Activated CD8-positive, alpha-beta memory T cell treated with anti-CD3 and anti-CD28 coated beads, Interleukin-2, amount 50 U/mL, for 1 hour (primary cell): Measurements from ENCODE around the gene YIF1A.
A peak's percentile ranks its signal among the peaks of the same experiment; 100 is the strongest.
"Not testable (repeated sequence)": the region's sequence is repeated elsewhere in the genome, so short reads cannot be mapped to it uniquely, and the experiment has no call there.

ENCODE experiments used
- DNase-seq: peaks from one replicate; pipeline ENCODE4 v3.0.0-alpha.2; 2020; ENCODE audit errors: extremely low read depth

YIF1A gene

DNA sequence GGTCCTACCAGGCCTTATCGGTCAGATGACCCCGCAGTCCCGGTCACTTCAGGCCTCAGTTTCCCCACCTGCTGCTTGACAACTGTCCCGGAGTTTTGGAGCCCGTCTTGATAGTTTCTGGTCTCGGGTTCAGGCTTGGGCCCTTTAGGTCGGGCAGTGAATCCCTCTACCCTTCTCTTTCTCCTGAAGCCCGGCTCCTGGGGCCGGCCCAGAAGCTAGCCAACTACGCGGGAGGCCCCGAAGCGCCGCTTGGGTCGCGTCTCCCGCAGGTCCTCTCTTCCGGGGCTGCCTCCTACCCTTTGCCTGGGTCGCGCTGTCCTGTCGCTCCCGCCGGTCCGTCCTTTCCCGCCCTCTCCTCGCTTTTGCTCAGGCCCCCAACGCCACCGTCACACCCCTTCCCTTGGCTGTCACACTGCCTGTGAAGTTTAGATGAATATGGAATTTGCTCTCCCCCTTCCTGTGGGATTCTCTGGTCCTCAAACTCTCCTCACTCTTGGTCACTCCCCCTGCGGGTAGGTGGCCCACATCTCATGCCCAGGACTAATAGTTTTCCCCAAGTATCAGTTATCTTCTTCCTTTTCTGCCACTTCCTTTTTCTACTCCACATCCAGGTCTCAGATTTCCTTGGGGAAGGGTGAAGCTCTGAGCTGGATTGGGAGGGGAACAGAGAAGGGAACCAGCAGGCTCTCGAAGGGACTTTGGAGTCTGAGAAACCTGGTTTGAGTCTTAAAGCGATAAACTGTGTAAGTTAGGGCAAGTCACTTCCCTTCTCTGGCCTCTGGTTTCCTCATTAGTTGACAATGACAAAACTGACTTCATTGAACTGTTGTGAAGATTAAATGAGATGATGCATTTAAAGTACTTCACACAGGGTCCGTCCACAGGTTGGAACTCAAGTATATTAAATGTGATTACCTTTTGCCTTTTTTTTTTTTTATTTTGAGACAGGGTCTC lies 19.7 kb downstream of the YIF1A start:
- DNase-seq: no peak

DNA sequence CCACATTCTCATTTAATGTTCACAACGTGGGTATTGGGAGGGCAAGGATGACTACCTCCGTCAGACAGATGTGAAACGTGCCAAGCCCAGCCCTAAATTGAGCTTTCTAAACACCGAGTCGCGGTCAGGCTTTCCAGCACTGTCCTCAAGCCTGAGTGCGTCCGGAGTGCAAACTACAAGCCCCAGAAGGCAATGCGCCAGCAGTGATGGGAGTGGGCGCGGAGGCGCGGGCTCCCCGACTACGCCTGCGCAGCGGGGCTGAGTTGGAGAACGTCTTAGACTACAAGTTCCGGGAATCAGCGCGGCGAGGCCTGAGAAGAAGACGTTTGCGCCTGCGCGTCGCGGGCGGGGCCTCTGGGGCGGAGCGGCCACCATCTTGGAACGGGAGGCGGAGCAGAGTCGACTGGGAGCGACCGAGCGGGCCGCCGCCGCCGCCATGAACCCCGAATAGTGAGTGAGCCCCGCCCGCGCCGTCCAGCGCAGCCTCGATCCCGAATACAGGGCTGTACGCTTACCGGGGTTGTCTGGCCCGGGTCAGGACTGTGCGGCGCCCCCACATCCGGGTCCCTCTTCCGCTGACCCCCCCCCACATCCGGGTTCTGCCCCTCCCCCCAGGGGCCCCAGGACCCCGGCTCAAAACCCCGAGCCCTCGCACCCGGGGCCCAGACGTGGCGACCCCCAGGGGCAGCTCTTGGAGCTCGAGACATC lies 20.5 kb downstream of the YIF1A start, which contains the start of gene RAB1B:
TSS of gene RAB1B (plus strand) at position 396 of the 708 bp plus-strand sequence. CDS start at position 437, 41 bp downstream.
- peak; percentile 99 for DNase-seq

DNA sequence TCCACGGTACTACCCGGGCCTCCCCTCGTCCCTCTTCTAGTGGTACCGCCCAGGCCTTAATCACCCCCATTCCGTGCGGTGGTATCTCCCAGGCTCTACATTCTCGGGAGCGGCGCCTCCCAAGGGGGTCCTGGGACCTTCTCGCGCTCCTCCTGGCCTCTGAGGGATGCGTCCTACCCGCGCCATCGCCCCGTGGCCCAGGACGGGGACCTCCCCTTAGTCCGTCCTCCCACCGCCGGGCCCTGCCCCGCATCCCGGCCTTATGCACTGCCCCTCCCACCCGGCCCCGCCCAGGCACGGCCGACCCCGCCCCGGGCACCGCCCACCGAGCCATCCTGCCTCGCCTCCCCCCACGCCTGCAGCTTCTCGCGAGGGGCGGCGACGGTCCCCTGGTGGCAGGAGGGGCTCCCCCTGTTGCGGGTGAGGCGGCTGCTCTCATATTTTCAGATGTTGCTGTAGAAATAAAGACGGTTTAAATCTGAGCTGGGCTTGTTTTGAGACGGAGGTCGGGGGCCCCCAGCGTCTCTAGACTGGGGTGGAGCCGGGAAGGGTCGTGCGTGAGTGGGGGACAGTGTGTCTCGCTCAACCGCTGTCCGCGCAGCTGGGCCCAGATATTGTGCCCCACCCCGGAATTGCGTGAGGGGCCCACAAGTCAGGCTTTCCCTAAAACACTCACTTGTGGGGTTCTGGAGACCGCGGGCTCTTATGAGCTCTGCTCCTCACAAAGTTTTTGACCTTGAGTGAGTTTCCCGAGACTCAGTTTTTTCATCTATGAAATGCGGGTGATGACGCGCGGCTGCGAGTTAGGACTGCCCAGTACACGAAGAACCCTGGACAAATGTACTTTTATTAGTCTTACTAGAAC lies 21.3 kb downstream of the YIF1A start:
- peak; percentile 59 for DNase-seq

DNA sequence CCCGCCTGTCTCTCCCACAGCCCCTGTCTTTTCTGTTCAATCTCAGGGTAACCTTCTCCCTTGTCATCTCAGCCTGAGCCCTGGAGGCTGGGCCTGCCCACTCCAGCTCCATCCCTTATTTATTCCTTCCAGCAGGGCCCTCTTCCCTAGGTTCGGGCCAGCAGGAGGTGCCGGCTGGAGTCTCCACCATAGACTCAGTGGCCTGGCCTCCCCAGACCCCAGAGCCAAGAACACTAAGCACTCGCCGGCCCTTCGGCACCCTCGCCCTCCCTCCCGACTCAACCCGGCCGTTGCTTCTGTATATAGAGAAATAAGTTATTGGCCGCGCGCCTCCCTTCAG lies 21.9 kb downstream of the YIF1A start:
- DNase-seq: no peak

DNA sequence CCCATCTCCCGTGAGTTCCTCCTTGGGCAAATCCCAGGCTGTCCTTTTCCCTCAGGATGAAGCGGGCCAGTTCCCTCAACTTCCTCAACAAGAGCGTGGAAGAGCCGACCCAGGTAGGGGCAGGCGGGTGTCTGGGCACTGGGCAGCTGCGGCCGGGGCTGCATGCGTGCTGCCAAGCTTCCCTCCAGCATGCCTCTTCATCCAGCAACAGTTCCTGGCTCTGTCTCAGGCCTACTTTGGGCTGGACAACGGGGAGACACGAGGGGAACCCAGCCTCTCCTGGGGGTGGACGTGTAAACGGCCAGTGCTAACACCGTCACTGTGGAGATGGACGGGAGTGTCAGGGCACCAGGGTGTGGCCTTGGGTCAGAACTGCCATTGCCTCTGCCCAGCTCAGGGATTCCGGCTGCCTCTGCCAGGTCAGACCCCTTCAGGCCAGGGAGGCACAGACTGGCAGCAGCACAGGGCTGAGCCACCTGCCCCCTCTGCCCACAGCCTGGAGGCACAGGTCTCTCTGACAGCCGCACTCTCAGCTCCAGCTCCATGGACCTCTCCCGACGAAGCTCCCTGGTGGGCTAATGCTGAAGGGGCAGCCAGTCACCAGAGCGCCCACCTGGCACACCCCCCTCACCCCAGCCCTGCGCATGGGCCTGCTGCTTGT lies 22.4 kb downstream of the YIF1A start:
- no peak for DNase-seq

DNA sequence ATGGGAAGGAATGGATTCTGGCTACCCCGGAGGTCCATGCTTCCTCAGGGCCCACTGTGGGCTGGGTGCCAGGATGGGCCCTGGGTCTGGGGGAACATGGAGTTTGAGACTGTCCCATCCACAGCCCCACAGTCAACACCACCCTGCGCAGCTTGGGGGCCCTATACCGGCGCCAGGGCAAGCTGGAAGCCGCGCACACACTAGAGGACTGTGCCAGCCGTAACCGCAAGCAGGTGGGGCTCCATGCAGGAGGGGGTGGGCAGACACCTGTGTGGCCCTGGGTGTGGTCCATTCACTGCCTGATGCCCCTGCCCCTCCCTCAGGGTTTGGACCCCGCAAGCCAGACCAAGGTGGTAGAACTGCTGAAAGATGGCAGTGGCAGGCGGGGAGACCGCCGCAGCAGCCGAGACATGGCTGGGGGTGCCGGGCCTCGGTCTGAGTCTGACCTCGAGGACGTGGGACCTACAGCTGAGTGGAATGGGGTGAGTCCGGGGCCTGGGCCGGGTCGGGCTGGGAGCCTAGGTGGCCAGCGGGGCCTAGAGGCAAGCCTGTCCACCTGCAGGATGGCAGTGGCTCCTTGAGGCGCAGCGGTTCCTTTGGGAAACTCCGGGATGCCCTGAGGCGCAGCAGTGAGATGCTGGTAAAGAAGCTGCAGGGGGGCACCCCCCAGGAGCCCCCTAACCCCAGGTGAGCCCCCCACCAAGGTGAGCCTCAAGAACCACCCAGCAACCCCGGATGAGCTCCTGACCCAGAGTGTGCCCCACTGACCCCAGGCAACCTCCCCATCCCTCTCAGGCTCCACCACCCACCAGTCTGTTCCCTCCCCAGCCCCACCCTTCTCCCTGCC lies 23.2 kb downstream of the YIF1A start:
- DNase-seq: no peak

DNA sequence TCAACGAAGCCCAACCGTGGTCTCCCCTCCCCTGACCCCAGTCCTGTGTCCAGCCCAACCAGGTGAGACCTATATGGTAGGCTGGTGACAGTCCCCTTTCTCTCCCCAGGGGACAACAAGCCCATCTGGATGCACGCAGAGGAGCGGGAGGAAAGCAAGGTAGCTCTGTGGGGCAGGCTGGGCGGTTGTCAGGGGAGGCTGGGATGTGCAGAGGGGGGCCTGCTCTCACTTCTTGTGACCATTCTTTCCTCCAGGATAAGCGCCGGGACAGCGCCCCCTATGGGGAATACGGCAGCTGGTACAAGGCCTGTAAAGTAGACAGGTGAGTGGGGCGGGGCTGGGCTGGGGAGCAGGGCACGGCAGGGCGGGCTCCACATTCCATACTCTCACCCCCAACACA lies 24.0 kb downstream of the YIF1A start:
- no peak for DNase-seq

DNA sequence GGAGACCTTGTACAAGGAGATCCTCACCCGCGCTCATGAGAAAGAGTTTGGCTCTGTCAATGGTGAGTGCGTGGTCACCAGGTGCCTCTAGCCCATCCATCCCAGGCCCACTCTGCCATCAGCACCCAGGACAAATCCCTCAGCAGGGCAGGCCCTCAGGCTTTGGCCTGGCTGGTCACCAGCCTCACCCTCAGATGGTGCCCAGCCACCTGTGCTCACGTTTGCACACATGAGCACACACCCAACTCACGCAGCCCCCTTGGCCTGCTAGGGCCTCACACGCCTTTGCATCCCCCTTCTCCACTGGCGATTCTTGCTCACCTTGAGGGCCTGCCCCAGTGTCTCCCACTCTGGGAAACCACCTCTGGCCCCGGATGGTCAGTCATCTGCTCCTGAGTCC lies 24.6 kb downstream of the YIF1A start:
- DNase-seq: no peak

DNA sequence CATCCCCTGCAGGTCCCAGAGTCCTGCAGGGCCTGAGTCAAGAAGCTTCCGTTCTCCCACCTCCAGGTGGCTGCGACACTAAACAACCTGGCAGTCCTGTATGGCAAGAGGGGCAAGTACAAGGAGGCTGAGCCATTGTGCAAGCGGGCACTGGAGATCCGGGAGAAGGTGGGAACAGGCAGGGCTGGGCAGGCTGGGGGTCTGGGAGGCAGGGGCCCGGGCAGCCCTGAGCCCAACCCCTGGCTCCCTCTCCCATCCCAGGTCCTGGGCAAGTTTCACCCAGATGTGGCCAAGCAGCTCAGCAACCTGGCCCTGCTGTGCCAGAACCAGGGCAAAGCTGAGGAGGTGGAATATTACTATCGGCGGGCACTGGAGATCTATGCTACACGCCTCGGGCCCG lies 25.2 kb downstream of the YIF1A start:
- no peak for DNase-seq

DNA sequence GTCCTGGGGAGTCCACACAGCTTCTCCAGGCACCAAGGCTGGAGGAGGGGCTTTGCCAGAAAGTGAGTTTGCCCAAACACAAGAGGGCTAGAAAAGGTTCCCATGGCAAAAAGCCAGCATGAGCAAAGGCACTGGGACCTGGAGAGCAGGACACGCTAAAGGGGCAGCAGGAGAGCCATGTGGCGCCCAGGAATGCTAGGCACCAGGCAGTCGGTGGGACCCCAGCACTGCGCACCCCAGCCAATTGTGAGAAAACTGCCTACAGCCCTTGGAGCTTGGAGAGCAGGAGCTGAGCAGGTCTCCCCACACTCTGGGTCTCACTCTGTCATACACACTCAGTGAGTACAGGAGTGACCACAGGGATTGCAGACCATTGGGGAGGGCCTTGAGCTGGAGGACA lies 25.7 kb downstream of the YIF1A start:
- DNase-seq: no peak

DNA sequence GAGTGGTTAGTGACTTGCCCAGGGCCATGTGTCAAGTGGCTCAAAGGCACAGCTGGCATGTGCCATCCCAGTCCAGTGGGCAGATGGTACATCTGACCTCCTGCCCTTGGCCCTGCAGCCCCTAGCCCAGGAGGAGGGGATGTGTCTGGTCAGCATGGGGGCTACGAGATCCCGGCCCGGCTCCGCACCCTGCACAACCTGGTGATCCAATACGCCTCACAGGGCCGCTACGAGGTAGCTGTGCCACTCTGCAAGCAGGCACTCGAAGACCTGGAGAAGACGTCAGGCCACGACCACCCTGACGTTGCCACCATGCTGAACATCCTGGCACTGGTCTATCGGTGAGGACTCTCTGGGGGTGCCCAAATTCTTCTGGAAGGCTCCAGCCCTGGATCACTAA lies 26.2 kb downstream of the YIF1A start:
- DNase-seq: no peak

DNA sequence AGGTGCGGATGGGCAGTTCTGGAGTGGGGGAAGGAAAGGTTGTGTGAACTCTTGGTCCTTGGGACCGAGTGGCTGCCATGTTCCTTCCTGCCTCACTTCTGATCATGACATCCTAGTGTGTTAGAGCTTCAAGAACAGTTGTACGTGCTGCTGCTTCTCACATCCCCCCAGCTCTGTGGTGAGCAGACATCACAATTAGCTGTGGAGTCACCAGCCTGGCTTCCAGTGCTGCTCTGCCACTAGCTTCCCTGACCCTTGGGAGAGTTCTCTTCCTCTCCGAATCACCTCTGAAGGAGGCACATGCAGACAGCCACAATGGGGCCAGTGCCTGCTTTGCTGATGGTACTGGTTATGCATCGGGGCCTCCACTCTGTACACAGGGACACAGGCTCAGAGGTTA lies 26.8 kb downstream of the YIF1A start:
- DNase-seq: no peak

DNA sequence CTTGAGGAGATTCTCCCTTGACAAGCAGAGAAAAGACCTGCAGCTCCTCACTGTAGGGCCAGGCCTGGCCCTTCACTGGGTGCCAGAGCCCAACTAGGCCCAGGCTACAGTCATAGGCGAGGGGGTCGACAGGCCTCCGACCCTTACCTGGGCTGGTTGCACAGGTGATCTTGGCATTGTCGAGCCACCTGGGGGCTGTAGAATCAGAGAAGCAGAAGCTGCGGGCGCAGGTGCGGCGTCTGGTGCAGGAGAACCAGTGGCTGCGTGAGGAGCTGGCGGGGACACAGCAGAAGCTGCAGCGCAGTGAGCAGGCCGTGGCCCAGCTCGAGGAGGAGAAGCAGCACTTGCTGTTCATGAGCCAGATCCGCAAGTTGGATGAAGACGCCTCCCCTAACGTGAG lies 27.4 kb downstream of the YIF1A start:
- no peak for DNase-seq

DNA sequence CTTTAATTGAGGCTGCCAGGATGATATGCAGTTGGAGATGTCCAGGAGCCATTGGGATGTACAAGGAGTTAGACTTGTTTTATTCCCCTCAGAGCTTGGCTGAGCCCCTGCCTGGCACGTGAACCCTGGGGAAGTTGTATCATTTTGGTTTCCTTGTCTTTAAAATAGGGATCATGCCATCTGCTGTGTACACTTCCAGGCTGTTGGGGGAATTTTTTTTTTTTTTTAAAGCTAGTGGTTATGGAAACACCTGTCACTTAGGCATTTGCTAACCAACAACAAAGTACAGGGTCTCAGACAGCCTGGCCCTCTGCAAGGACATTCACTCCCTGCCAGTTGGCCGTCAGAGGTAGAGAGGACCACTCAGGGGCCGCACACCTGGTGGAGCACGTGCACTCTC lies 29.0 kb downstream of the YIF1A start:
- DNase-seq: no peak

DNA sequence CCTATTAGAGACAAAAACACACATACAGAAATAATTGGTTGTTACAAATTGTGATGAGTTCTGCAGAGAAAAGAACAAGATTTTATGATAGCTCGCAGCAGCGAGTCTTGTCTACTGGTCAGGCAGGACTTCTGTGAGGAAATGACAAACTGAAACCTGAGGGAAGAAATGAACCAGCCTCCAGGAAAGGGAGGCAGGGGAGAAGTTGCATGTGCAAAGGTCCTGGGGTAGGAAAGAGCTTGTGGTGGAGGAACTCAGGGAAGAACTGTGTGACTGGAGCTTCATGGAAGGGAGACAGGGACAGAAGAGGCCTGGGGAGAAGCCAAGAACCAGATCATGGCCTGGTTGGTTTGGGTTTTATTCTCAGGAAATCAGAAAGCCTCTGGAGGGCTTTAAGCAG lies 29.7 kb downstream of the YIF1A start:
- no peak for DNase-seq

DNA sequence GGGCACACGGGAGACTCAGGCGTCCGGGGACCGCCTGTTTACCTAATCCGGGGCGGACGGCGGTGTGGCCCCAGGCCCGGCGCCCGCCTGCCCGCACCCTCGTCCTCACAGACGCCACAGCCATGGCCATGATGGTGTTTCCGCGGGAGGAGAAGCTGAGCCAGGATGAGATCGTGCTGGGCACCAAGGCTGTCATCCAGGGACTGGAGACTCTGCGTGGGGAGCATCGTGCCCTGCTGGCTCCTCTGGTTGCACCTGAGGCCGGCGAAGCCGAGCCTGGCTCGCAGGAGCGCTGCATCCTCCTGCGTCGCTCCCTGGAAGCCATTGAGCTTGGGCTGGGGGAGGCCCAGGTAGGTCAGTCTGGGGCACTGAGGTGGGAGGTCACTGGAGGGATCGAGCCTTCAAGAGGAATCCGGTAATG lies 30.5 kb downstream of the YIF1A start:
- DNase-seq: no peak

DNA sequence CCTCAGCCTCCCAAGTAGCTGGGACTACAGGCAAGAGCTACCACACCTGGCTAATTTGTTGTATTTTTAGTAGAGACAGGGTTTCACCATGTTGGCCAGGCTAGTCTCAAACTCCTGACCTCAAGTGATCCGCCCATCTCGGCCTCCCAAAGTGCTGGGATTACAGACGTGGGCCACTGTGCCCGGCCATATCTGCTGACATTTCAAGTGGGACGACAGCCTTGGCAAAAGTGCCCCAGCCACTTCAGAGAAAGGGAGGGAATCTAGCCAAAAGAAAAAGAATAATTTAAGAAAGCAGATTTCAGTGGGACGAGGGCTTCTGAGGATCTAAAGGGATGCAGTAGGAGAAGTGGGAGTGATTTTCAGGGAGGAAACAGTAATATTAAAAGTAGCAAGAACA lies 35.9 kb downstream of the YIF1A start:
- DNase-seq: not testable (repeated sequence)

DNA sequence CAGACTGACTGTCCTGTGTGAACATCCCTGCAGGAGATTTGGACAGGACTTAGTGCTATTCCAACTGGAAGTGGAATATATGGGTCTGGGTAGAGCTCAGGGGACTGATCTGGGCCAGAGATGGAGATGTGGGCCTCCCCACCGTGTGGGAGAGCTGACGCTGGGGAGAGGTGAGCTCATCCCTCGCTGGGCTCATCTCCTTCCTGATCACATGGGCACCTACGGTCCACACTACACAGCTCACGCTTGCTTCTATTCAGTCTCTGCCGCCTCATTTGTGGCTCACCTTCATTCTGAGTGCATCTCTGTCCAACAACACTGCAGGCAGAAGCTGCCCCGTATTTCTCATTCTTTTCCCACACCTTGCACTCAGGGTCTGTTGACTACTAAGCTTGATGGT lies 37.1 kb downstream of the YIF1A start:
- no peak for DNase-seq

DNA sequence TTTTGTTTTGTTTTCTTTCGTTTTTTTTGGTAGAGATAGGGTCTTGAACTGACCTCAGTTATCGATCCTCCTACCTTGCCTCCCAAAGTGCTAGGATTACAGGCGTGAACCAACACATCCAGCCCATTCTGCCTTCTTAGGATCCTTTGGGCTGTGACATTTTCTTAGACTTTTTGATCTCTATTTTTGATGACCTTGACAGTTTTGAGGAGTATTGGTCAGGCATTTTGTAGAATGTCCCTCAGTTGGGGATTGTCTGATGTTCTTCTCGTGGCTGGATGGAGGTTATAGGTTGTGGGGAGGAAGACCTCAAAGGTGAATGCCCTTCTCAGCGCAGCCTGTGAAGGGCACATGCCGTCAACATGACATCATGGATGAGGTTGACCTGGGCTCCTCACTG lies 40.0 kb downstream of the YIF1A start:
- DNase-seq: no peak

DNA sequence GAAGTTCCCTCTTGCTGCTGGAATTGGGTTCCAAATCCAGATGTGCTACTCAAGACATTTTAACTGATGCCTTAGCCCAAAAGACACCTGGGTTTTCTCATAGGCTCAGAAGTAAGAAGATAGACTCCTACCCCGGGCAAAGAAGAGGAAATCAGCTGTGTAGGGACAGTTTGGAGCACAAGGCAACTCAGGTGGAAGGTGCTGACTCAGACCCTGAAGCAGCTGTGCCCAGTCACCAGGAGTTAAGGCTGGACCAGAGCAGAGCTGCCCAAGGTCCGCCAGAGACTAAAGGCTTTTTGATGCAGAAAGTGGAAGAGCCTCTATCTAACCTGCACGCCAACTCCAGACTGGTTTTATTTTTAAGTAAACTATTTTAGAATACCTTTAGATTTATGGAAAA lies 41.1 kb downstream of the YIF1A start:
- DNase-seq: no peak

DNA sequence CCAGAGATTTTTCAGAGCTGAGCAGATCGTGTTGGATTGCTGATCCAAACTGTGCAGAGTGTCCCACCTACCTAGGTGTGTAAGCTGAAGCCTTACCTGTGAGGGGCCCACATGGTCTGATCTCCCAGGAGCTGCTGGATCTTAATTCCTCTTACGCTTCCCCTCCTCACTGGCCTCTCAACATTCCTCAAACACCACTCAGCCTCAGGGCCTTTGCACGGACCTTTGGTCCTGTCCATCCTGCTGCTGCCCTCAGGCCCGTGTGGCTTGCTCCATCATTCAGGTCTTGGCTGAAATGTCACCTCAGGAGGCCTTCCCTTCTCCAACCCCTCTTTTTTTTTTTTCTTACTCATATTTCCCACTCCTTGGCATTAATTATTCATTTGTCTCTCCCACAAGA lies 41.6 kb downstream of the YIF1A start:
- no peak for DNase-seq
